RWPE2 (cell line): ENCODE measurements around the gene DTX3L.

Source experiments
- ATAC-seq: fragments of 200-7000 bp; cut with Tn5 transposase; 3 replicates; pipeline ENCODE4 v1.9.1; 2021; ENCODE audit warnings: low read depth
- DNase-seq: peaks from one replicate; pipeline ENCODE4 v3.0.0-alpha.2; 2020; ENCODE audit warnings: low spot score
- H3K27ac ChIP-seq: fragments of 450-650 bp; 2 replicates; pipeline ENCODE4 v1.5.1; 2017; ENCODE audit warnings: mild to moderate bottlenecking; ENCODE audit not compliant: poor library complexity, severe bottlenecking
- H3K27me3 ChIP-seq: fragments of 250-450 bp; sonication (Bioruptor Pico); 2 replicates; pipeline ENCODE4 v1.5.1; 2021; ENCODE audit warnings: mild to moderate bottlenecking, moderate library complexity; ENCODE audit not compliant: insufficient read depth, poor library complexity, severe bottlenecking
- H3K36me3 ChIP-seq: fragments of 250-450 bp; sonication (Bioruptor Pico); 2 replicates; pipeline ENCODE4 v1.5.1; 2020; ENCODE audit warnings: low read depth, mild to moderate bottlenecking, moderate library complexity
- H3K4me1 ChIP-seq: fragments of 250-450 bp; sonication (Bioruptor Pico); 2 replicates; pipeline ENCODE4 v1.5.1; 2021; ENCODE audit warnings: mild to moderate bottlenecking, moderate library complexity; ENCODE audit not compliant: insufficient read depth, poor library complexity, severe bottlenecking
- H3K4me3 ChIP-seq: fragments of 250-450 bp; sonication (Bioruptor Pico); 2 replicates; pipeline ENCODE4 v1.5.1; 2021; ENCODE audit warnings: mild to moderate bottlenecking, moderate library complexity; ENCODE audit not compliant: severe bottlenecking
- H3K9me3 ChIP-seq: fragments of 250-450 bp; sonication (Bioruptor Pico); 2 replicates; pipeline ENCODE4 v1.5.1; 2021; ENCODE audit warnings: mild to moderate bottlenecking, moderate library complexity; ENCODE audit not compliant: severe bottlenecking
- TF ChIP-seq, protein P1 (sequence below): fragments of 450-650 bp; IDR thresholded peaks from one replicate; pipeline ENCODE4 v1.5.1; 2017; ENCODE audit warnings: mild to moderate bottlenecking, moderate library complexity; ENCODE audit not compliant: poor library complexity, severe bottlenecking

The DTX3L gene

DNA sequence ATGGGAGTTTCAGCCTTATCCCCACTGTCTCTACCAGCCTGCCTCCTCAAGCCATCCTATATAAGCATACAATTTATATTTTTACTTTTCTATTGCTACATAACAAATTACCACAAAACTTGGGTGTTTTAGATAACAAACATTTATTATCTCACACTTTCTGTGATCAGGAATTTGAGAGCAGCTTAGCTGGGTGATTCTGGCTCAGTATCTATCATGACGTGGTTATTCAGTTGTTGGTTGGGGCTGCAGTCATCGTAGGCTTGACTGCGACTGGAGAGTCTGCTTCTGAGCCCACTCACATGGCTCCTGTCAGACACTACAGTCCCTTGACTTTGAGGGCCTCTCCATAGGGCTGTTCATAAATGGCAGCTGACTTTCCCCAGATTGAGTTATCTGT lies 34.0 kb downstream of the DTX3L start:
- Histone ChIP-seq H3K27ac (no peak overlapping the region), H3K4me3 (no peak overlapping the region), H3K27me3 (no peaks in the 10 kb centered on the region), H3K4me1 (no peaks in the 10 kb centered on the region), H3K9me3 (no peaks in the 10 kb centered on the region), H3K36me3 (no peaks in the 10 kb centered on the region)
- no peak for ATAC-seq
- no peak for DNase-seq
- TF ChIP-seq, protein P1, sequence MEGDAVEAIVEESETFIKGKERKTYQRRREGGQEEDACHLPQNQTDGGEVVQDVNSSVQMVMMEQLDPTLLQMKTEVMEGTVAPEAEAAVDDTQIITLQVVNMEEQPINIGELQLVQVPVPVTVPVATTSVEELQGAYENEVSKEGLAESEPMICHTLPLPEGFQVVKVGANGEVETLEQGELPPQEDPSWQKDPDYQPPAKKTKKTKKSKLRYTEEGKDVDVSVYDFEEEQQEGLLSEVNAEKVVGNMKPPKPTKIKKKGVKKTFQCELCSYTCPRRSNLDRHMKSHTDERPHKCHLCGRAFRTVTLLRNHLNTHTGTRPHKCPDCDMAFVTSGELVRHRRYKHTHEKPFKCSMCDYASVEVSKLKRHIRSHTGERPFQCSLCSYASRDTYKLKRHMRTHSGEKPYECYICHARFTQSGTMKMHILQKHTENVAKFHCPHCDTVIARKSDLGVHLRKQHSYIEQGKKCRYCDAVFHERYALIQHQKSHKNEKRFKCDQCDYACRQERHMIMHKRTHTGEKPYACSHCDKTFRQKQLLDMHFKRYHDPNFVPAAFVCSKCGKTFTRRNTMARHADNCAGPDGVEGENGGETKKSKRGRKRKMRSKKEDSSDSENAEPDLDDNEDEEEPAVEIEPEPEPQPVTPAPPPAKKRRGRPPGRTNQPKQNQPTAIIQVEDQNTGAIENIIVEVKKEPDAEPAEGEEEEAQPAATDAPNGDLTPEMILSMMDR = no peak

DNA sequence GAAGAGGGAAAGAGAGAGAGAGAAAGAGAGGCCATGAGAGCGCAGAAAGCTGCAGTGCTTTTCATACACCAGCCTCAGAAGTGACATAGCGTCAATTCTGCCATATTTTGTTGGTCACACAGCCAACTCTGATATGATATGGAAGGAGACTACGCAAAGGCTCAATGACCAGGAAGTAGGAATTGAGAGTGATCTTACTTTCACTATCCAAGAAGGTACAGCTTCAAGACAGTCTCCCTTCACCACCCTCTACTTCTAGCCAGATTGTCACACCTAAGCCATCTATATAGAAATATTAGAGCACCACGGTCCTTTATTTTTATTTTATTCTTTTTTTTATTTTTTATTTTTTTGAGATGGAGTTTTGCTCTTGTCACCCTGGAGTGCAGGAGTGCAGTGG lies 34.4 kb downstream of the DTX3L start:
- no peak overlapping the region for H3K4me3 ChIP-seq
- H3K27me3 ChIP-seq = no peaks in the 10 kb centered on the region
- ATAC-seq (no peak), DNase-seq (no peak)
- no peak overlapping the region for H3K27ac ChIP-seq
- no peaks in the 10 kb centered on the region for H3K9me3 ChIP-seq
- TF ChIP-seq, protein P1 = no peak
- no peaks in the 10 kb centered on the region for H3K36me3 ChIP-seq
- H3K4me1 ChIP-seq = no peaks in the 10 kb centered on the region

DNA sequence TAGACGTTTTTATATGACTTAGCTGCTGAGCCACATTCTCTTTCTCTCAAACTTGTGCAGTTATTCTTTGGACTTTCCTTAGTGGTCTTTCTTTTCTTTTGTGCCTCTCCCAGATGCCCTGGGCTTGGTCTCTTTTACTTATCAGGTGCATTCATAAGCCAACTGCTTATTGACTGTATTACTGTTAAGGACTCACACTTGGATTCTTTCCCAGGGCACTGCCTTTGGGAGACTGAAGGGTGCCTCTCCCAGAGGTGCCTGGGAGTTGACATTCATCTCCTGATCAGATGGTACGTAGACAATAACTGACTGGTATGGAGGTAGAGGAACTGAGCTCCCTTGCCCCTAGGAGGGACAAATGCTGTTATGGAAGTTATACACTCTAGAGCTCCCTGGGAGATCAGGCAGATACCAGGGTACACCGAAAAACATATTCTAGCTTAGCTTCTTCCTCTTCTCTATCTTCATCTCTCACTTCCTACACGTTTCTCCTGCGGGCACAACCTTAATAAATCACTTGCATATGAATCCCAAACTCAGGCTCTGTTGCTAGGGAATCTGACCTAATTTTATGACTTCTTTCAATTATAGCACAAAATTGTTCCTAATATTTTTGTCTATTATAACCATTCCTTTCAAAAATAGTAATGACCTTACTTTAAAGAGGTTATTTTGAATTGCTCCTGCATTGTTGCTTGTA lies 38.0 kb downstream of the DTX3L start:
- Histone ChIP-seq H3K4me3 (no peak overlapping the region), H3K9me3 (no peaks in the 10 kb centered on the region), H3K36me3 (no peaks in the 10 kb centered on the region), H3K27me3 (no peaks in the 10 kb centered on the region), H3K4me1 (no peaks in the 10 kb centered on the region), H3K27ac (no peak overlapping the region)
- TF ChIP-seq, protein P1 = no peak
- ATAC-seq (no peak), DNase-seq (no peak)

DNA sequence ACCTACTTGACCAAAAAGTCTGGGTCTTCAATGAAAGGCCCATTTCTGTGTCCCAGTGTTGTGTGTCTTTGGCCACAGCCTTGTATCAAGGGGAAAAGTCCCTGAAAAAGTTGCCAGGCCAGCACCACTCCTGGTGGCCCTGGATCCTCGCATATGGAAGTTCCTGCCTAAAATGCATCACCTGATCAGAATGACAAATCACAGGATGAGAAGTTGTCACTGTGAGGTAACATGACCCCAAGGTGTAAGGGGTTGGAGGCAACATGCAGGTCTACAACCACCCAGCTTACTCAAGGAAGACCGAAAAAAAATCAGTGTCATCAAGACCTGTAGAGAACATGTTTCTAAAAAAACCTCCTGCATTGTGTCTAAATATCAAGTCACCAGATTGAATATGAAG lies 38.9 kb downstream of the DTX3L start:
- Histone ChIP-seq H3K9me3 (no peaks in the 10 kb centered on the region), H3K27me3 (no peaks in the 10 kb centered on the region), H3K4me1 (no peaks in the 10 kb centered on the region), H3K4me3 (no peak overlapping the region), H3K36me3 (no peaks in the 10 kb centered on the region), H3K27ac (no peak overlapping the region)
- no peak for ATAC-seq
- DNase-seq = no peak
- TF ChIP-seq, protein P1 = no peak

DNA sequence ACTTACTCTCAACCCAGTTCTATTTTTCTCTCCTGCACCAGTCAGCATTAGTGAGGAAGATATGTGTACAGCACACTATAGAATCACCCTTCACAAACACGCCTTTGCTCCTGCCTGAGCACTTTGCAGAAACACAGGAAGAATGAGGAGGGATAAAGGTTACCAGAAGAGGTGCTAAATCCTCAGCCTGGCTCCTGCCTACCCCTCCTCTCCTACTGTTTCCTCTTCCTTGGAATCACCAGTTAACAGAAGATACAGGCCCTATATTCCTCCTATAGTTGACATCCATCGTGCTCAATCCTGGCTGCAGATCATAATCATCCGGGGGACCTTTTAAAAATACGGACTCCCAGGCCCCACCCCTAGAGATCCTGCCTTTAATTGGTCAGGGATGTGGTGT lies 42.2 kb downstream of the DTX3L start:
- Histone ChIP-seq H3K27me3 (no peaks in the 10 kb centered on the region), H3K36me3 (no peaks in the 10 kb centered on the region), H3K9me3 (no peaks in the 10 kb centered on the region), H3K27ac (no peak overlapping the region), H3K4me1 (peaks cover 7% of the 10 kb centered on the region), H3K4me3 (no peak overlapping the region)
- ATAC-seq (no peak), DNase-seq (no peak)
- TF ChIP-seq, protein P1 = no peak
